HL-60 (cell line): Measurements from ENCODE around the gene SNRNP27.
"Not testable (repeated sequence)": the region's sequence is repeated elsewhere in the genome, so short reads cannot be mapped to it uniquely, and the experiment has no call there.

Source experiments
- DNase-seq, 2 experiments: peaks; one replicate each; pipeline ENCODE4 v3.0.0-alpha.2; 2010 to 2020; ENCODE audit warnings: low read depth in 1 of 2, low spot score in 1 of 2
- H3K27ac ChIP-seq: fragments of 250-450 bp; sonication (Bioruptor Pico); replicated peaks from 2 replicates; pipeline ENCODE4 v1.5.1; 2020; ENCODE audit warnings: mild to moderate bottlenecking, moderate library complexity
- H3K27me3 ChIP-seq: fragments of 250-450 bp; sonication (Bioruptor Pico); 2 replicates; pipeline ENCODE4 v1.5.1; 2021; ENCODE audit warnings: mild to moderate bottlenecking, moderate library complexity; ENCODE audit not compliant: insufficient read depth, poor library complexity, severe bottlenecking
- H3K4me3 ChIP-seq: replicated peaks from 2 replicates; pipeline ENCODE4 v1.5.1; 2011; ENCODE audit warnings: mild to moderate bottlenecking, control low read depth, low read length; ENCODE audit not compliant: insufficient read depth
- CTCF ChIP-seq: IDR thresholded peaks from one replicate; pipeline ENCODE4 v1.5.1; 2011; ENCODE audit warnings: low read length, control low read depth, inconsistent platforms; ENCODE audit not compliant: insufficient read depth
- GABPA ChIP-seq: IDR thresholded peaks from 2 replicates; pipeline ENCODE4 v1.6.1; 2012; ENCODE audit warnings: low read depth
- POLR2AphosphoS5 ChIP-seq: IDR thresholded peaks from 2 replicates; pipeline ENCODE4 v1.6.1; 2012; ENCODE audit warnings: low read depth
- REST ChIP-seq: IDR thresholded peaks from 2 replicates; pipeline ENCODE4 v1.6.1; 2012; ENCODE audit warnings: low read depth; ENCODE audit not compliant: insufficient replicate concordance
- SPI1 ChIP-seq: IDR thresholded peaks from 2 replicates; pipeline ENCODE4 v1.6.1; 2012; ENCODE audit warnings: low read depth, mild to moderate bottlenecking, borderline replicate concordance

SNRNP27 gene

GRCh38 chr2:69948032-69948962 is 54.5 kb downstream of the SNRNP27 start:
- Histone ChIP-seq H3K27me3 (no peaks in the 10 kb centered on the region), H3K4me3 (no peak overlapping the region), H3K27ac (peak overlapping the region; percentile 95)
- no peak for DNase-seq
- TF ChIP-seq CTCF: no peak
- no peak for TF ChIP-seq REST
- no peak for TF ChIP-seq GABPA
- TF ChIP-seq POLR2AphosphoS5: no peak
- no peak for TF ChIP-seq SPI1

- no peak overlapping the region for H3K4me3 ChIP-seq
- DNase-seq: no peak
- no peak for TF ChIP-seq REST
- no peak for TF ChIP-seq GABPA
- TF ChIP-seq SPI1: no peak
- no peak for TF ChIP-seq CTCF
- no peak for TF ChIP-seq POLR2AphosphoS5
- H3K27ac ChIP-seq: no peak overlapping the region
- no peaks in the 10 kb centered on the region for H3K27me3 ChIP-seq
Observed at GRCh38 chr2:69948963-69949645, 55.3 kb downstream of the SNRNP27 start.

GRCh38 chr2:69950241-69950640 is 56.5 kb downstream of the SNRNP27 start:
- Histone ChIP-seq H3K27ac (no peak overlapping the region), H3K27me3 (no peaks in the 10 kb centered on the region), H3K4me3 (no peak overlapping the region)
- no peak for TF ChIP-seq POLR2AphosphoS5
- no peak for TF ChIP-seq SPI1
- TF ChIP-seq GABPA: no peak
- TF ChIP-seq CTCF: no peak
- no peak for TF ChIP-seq REST
- DNase-seq: no peak

GRCh38 chr2:69950671-69951070 is 56.9 kb downstream of the SNRNP27 start:
- DNase-seq, H3K27me3 ChIP-seq, H3K27ac ChIP-seq, H3K4me3 ChIP-seq: not testable (repeated sequence)
